Aortic smooth muscle cell (primary cell): ENCODE results near the gene TPBG. TPM values are rescaled to one million over a fixed set of nuclear protein-coding genes. Genes with fewer than 3 reads are reported as not detected.

Source experiments
- total RNA-seq: library from RNA; depleted of rRNA; stranded (reverse); fragments of >200 nt; gene quantifications from 2 replicates; pipeline ENCODE4 v1.2.3, GENCODE V29; 2014

The TPBG gene
- total RNA-seq = 25.4 and 33.7 TPM in 2 replicates

GRCh38 chr6:82363428-82364086, at the start of gene TPBG:
Gene TPBG (plus strand): TSS chr6:82363817. CDS start chr6:82364962, 1,145 bp downstream.

Other genes starting within 250 kb of the TPBG start
- 59.7 and 63.7 TPM in 2 replicates for gene IBTK, start 116.1 kb upstream of the TPBG start, total RNA-seq